GM08714 (cell line): Measurements from ENCODE around the gene ZNF423.

Source experiments
- H3K4me3 ChIP-seq: fragments of 200-500 bp; sonication (Bioruptor generic); 2 replicates; pipeline ENCODE4 v1.5.1; 2014; ENCODE audit warnings: mild to moderate bottlenecking, low read length, inconsistent platforms
- ZNF274 ChIP-seq: IDR thresholded peaks from 2 replicates; pipeline ENCODE4 v1.6.1; 2012; ENCODE audit warnings: mild to moderate bottlenecking, low read depth, low read length

ZNF423 gene

GRCh38 chr16:49470513-49470991 lies 385.4 kb downstream of the ZNF423 start:
- no peak overlapping the region for H3K4me3 ChIP-seq
- no peak for TF ChIP-seq ZNF274

- H3K4me3 ChIP-seq: no peak overlapping the region
- TF ChIP-seq ZNF274: no peak
Measured at GRCh38 chr16:49469930-49470451, 385.9 kb downstream of the ZNF423 start.

GRCh38 chr16:49469311-49469670 lies 386.6 kb downstream of the ZNF423 start:
- TF ChIP-seq ZNF274: no peak
- H3K4me3 ChIP-seq: no peak overlapping the region

- no peak overlapping the region for H3K4me3 ChIP-seq
- no peak for TF ChIP-seq ZNF274
Measured at GRCh38 chr16:49468611-49469310, 387.2 kb downstream of the ZNF423 start.

GRCh38 chr16:49467540-49468372 lies 388.2 kb downstream of the ZNF423 start:
- TF ChIP-seq ZNF274: no peak
- H3K4me3 ChIP-seq: no peak overlapping the region

GRCh38 chr16:49466881-49467280 lies 389.0 kb downstream of the ZNF423 start:
- TF ChIP-seq ZNF274: no peak

GRCh38 chr16:49466529-49466831 lies 389.4 kb downstream of the ZNF423 start:
- TF ChIP-seq ZNF274: no peak
- no peak overlapping the region for H3K4me3 ChIP-seq

More at GRCh38 chr16:49466881-49467280, 389.0 kb downstream of the ZNF423 start:
- H3K4me3 ChIP-seq: no peak overlapping the region

- TF ChIP-seq ZNF274: no peak
- no peak overlapping the region for H3K4me3 ChIP-seq
Measured at GRCh38 chr16:49465661-49466528, 390.0 kb downstream of the ZNF423 start.

GRCh38 chr16:49464877-49465504 lies 390.9 kb downstream of the ZNF423 start:
- H3K4me3 ChIP-seq: no peak overlapping the region
- no peak for TF ChIP-seq ZNF274

- no peak for TF ChIP-seq ZNF274
- H3K4me3 ChIP-seq: no peak overlapping the region
Measured at GRCh38 chr16:49464093-49464492, 391.8 kb downstream of the ZNF423 start.

GRCh38 chr16:49463529-49463928 lies 392.4 kb downstream of the ZNF423 start:
- no peak overlapping the region for H3K4me3 ChIP-seq
- TF ChIP-seq ZNF274: no peak

- TF ChIP-seq ZNF274: no peak
- no peak overlapping the region for H3K4me3 ChIP-seq
Measured at GRCh38 chr16:49462989-49463371, 392.9 kb downstream of the ZNF423 start.

GRCh38 chr16:49462362-49462988 lies 393.4 kb downstream of the ZNF423 start:
- TF ChIP-seq ZNF274: no peak
- H3K4me3 ChIP-seq: no peak overlapping the region
